ENCODE results near the gene ACRBP.

- no peak for TF ChIP-seq CTCF (IDR thresholded peaks at IDR 0.05)
- TF ChIP-seq POLR2A (IDR thresholded peaks at IDR 0.05) = no peak
- no peak for TF ChIP-seq POLR2AphosphoS5 (IDR thresholded peaks at IDR 0.05)
Measured at GRCh38 chr12:6643569-6644256, 3.5 kb downstream of the ACRBP start.

Measured in suprapubic skin (tissue), 4 donors.